GM19468 (cell line): Measurements from ENCODE around the gene TXNDC2.

ENCODE experiments used
- ATAC-seq: cut with Tn5 transposase; IDR thresholded peaks from one replicate; pipeline ENCODE4 v1.9.1; 2021; ENCODE audit warnings: mild to moderate bottlenecking, moderate library complexity, moderate number of reproducible peaks; ENCODE audit not compliant: unreplicated experiment; ENCODE audit errors: extremely low read depth

The TXNDC2 gene

DNA sequence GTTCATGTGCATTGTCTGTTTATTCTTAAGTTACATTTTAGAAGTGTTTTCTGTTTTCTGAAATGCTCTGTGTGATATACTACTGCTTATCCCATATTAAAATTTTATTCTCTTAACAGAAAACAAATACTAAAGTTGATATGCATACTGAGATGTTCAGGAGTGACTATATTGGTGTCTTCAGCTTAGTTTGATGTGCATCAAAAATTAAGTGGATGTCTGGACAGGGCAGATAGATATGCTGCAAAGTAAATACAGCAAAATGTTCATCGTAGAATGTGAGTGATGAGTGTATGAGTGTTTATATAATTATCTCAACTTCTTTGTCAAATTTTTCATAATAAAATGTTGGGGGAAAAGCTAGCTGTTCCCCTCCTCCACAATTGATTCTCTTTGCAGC lies 41.2 kb downstream of the TXNDC2 start:
- no peak for ATAC-seq

DNA sequence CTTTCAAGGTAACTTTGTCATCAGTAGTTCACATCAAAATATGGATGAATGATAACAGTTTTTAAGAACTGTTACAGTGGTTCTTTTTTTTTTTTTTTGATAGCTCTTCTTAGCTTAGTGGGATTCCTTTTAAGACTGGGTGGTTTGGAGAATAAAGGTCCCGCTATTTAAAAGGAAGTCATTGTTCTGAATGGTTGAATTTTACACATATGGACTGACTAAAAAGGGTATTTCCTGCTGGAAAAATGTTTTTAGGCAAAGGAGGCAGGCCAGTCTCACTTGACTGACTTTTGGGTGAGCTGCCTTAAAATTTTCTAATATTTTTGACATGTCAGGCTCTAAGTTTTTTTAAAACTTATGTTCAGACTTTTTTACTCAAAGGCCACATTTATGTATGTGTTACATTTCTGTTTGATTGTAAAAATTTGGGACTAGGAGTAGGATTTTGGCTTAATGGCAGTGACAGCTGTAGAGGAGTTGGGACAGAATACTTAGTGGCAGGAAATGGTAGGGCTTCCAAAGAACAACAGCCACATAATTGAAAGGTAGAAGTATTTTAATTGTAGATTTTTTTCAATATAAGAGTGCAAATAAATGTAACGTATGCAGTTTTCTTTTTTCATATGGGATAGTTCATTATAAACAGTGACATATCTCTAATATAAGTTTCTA lies 41.8 kb downstream of the TXNDC2 start:
- ATAC-seq: no peak

DNA sequence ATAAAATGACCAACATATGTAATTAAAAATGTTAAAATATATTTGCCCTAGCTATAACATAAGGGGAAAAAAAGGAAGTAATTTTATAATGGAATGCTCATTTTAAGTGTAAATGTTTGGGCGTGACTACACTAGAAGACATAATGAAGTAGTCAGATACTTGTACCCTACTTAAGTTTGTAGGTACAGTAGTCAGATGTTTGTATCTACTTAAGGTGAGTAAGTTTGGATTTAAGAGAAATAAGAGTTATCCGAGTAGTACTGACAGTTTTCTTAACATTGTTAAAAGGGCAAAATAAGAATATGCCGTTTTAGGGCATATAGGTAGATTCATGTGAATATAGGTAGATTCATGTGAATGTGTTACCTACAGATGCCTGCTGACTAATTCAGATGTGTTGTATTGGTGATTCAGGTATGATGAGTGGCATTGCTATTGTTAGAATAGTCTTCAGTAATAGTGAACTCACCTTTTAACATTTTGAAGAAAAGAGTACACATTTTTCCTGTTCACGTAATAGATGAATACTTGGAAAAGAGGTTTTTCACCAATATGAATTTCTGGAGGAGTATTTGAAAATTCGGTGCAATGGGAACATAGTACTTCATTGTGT lies 43.0 kb downstream of the TXNDC2 start:
- no peak for ATAC-seq

DNA sequence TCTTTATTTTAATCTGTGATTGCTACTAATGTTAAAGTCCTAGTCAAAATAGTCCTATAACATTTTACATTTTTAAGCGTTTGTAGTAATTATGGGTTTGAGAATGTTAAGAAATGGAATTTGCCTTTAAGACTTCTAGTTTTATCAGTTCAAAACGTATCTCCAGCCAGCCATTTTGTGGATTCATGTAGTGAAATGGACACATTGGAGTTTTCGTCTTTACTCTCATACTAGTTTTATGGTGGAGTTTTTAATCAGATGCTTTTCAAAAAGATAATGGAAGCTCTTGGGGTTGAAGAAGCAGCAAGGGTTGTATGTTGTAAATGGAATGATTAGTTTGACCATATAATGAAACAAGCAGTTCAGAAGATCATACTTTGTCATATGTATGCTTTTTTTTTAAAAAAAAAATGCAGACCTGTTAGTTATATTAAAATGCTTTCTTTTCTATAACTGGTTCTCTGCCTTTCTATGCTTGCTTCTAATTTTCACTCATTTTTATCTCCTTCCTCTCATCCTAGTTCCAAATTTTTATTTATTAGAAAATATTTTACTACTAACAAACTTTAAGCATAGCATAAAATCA lies 44.6 kb downstream of the TXNDC2 start:
- ATAC-seq: no peak

DNA sequence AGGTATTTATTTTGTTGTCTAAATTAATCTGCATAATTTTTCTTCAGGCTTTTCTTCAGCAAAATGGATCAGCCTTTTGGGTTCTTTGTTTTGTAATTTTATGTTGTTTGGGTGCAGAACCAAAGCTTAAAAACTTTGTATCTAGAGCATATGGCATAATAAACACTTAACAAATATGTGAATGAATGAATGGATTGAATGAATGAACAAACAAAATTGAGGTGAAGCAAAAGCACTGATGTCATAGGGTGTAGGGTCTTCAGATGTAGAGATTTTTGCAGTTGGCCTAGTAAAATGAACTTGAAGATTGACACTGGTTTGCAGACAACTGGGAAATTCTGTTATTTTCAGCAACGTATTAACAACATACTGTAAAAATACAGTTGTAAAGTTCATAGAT lies 45.4 kb downstream of the TXNDC2 start:
- no peak for ATAC-seq

DNA sequence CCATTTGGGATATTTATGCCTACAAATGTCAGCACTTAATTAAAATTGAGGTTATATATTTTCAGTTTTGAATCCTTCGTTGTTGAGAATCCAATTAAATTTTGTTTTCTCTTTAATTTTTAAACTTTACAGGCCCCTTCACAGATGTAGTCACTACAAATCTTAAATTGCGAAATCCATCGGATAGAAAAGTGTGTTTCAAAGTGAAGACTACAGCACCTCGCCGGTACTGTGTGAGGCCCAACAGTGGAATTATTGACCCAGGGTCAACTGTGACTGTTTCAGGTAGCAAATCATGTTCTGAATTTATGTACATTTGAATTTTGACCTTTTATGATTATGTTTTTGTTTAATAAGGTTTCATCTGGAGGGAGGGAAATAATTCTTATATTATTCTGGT lies 45.9 kb downstream of the TXNDC2 start:
- no peak for ATAC-seq

DNA sequence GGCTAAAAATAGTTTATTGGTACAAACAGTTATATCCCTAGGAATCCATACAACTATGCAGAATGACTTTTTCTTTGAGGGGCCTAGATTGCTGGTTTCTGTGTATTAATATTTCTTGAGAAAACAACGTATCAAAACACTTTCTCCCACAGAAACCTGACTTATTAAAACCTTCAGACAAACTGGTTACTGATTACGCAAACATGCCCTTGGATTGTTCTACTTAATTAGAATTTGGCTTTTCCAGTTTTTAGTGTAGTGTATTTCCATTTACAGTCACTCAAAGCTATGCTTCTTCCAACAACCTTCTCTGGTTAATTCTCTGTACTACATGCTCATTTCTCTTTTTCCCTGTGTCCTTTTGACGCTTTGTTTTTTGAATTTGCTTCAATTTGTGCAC lies 48.1 kb downstream of the TXNDC2 start:
- ATAC-seq: no peak

DNA sequence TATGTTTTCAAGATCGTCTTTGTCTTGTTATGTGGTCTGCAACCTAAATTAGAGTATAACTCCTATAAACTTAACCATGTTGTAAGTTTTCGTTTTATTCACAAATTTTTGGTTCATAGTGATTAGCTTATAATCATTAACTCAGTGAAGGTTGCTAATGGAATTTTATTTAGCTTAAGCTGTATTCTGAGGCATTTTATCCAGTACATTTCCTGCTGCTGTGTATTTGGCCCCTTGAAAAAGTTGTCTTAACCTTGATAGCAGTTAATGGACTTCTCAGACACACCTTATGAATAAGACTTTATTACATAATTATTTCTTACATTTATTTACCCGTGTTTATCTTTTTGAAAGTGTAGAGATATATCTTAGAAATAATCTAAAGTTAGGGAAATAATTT lies 48.5 kb downstream of the TXNDC2 start:
- no peak for ATAC-seq
